Activated CD4-positive, alpha-beta T cell treated with anti-CD3 and anti-CD28 coated beads, Interleukin-2, amount 10 ng/mL, durations not matched to agents 24 days and 14 days (primary cell): Measurements from ENCODE around the gene OGFOD2. TPM values are rescaled to one million over a fixed set of nuclear protein-coding genes. Genes with fewer than 3 reads are reported as not detected.
"Not testable (repeated sequence)": the region's sequence is repeated elsewhere in the genome, so short reads cannot be mapped to it uniquely, and the experiment has no call there.

Experiments
- DNase-seq: peaks from one replicate; pipeline ENCODE4 v3.0.0; 2022
- H3K27ac Mint-ChIP-seq: one replicate; pipeline ENCODE4 v1.8.0; 2022; ENCODE audit warnings: mild to moderate bottlenecking, mixed read lengths
- H3K27me3 Mint-ChIP-seq: one replicate; pipeline ENCODE4 v1.8.0; 2022; ENCODE audit warnings: mixed read lengths
- H3K36me3 Mint-ChIP-seq: one replicate; pipeline ENCODE4 v1.8.0; 2022; ENCODE audit warnings: low read depth, mild to moderate bottlenecking, mixed read lengths
- H3K4me1 Mint-ChIP-seq: one replicate; pipeline ENCODE4 v1.8.0; 2021; ENCODE audit warnings: mixed read lengths
- H3K4me3 Mint-ChIP-seq: one replicate; pipeline ENCODE4 v1.8.0; 2022; ENCODE audit warnings: mild to moderate bottlenecking, moderate library complexity, mixed read lengths
- H3K9me3 Mint-ChIP-seq: one replicate; pipeline ENCODE4 v1.8.0; 2021; ENCODE audit warnings: mixed read lengths
- intact Hi-C: fragments of 100-400 bp; cut with micrococcal nuclease; formaldehyde crosslinking; loops from one replicate; pipeline ENCODE4 v1.15.1; 2023
- total RNA-seq: library from RNA; stranded (reverse); gene quantifications from 2 replicates; pipeline ENCODE4 v1.2.3, GENCODE V29; 2022

OGFOD2 gene
- total RNA-seq, 1 donor from 2014 or later: 22.7 TPM

GRCh38 chr12:123001464-123001863, 26.4 kb downstream of the OGFOD2 start:
- Mint-ChIP-seq H3K36me3 (no peaks in the 10 kb centered on the region), H3K9me3 (no peaks in the 10 kb centered on the region), H3K27ac (no peak overlapping the region), H3K4me3 (no peak overlapping the region), H3K27me3 (no peaks in the 10 kb centered on the region), H3K4me1 (no peaks in the 10 kb centered on the region)
- intact Hi-C loops: no loop called here
- DNase-seq: no peak

GRCh38 chr12:123003257-123003656, 28.2 kb downstream of the OGFOD2 start:
- Mint-ChIP-seq H3K4me3 (no peak overlapping the region), H3K36me3 (peaks cover 1% of the 10 kb centered on the region), H3K4me1 (no peaks in the 10 kb centered on the region), H3K9me3 (no peaks in the 10 kb centered on the region), H3K27ac (no peak overlapping the region), H3K27me3 (no peaks in the 10 kb centered on the region)
- intact Hi-C loops: no loop called here
- no peak for DNase-seq

GRCh38 chr12:123004287-123004686, 29.2 kb downstream of the OGFOD2 start:
- intact Hi-C loops: no loop called here
- Mint-ChIP-seq H3K27ac (no peak overlapping the region), H3K27me3 (no peaks in the 10 kb centered on the region), H3K36me3 (peaks cover 1% of the 10 kb centered on the region), H3K9me3 (no peaks in the 10 kb centered on the region), H3K4me1 (no peaks in the 10 kb centered on the region), H3K4me3 (no peak overlapping the region)
- DNase-seq: no peak

GRCh38 chr12:123005081-123005626, 30.1 kb downstream of the OGFOD2 start:
- no peaks in the 10 kb centered on the region for H3K27me3 Mint-ChIP-seq
- H3K36me3 Mint-ChIP-seq: peaks cover 1% of the 10 kb centered on the region
- no peak overlapping the region for H3K4me3 Mint-ChIP-seq
- no peak for DNase-seq
- H3K27ac Mint-ChIP-seq: no peak overlapping the region
- no peaks in the 10 kb centered on the region for H3K9me3 Mint-ChIP-seq
- intact Hi-C loops: no loop called here
- H3K4me1 Mint-ChIP-seq: no peaks in the 10 kb centered on the region

- intact Hi-C loops: no loop called here
- no peaks in the 10 kb centered on the region for H3K4me1 Mint-ChIP-seq
- no peak overlapping the region for H3K27ac Mint-ChIP-seq
- peaks cover 4% of the 10 kb centered on the region for H3K36me3 Mint-ChIP-seq
- no peaks in the 10 kb centered on the region for H3K27me3 Mint-ChIP-seq
- H3K9me3 Mint-ChIP-seq: no peaks in the 10 kb centered on the region
- no peak for DNase-seq
- no peak overlapping the region for H3K4me3 Mint-ChIP-seq
Measured at GRCh38 chr12:123006977-123007376, 31.9 kb downstream of the OGFOD2 start.

GRCh38 chr12:123010110-123010509, 35.1 kb downstream of the OGFOD2 start:
- Mint-ChIP-seq H3K27me3 (no peaks in the 10 kb centered on the region), H3K9me3 (no peaks in the 10 kb centered on the region), H3K4me1 (no peaks in the 10 kb centered on the region), H3K36me3 (peaks cover 4% of the 10 kb centered on the region), H3K27ac (no peak overlapping the region), H3K4me3 (no peak overlapping the region)
- intact Hi-C loops: no loop called here
- no peak for DNase-seq

- H3K4me3 Mint-ChIP-seq: no peak overlapping the region
- H3K27me3 Mint-ChIP-seq: no peaks in the 10 kb centered on the region
- peaks cover 4% of the 10 kb centered on the region for H3K36me3 Mint-ChIP-seq
- H3K4me1 Mint-ChIP-seq: no peaks in the 10 kb centered on the region
- DNase-seq: no peak
- H3K27ac Mint-ChIP-seq: no peak overlapping the region
- no peaks in the 10 kb centered on the region for H3K9me3 Mint-ChIP-seq
- intact Hi-C loops: no loop called here
Measured at GRCh38 chr12:123010681-123011080, 35.6 kb downstream of the OGFOD2 start.

- Mint-ChIP-seq H3K27ac (no peak overlapping the region), H3K27me3 (no peaks in the 10 kb centered on the region), H3K4me3 (no peak overlapping the region), H3K9me3 (no peaks in the 10 kb centered on the region), H3K4me1 (no peaks in the 10 kb centered on the region), H3K36me3 (peaks cover 6% of the 10 kb centered on the region)
- no peak for DNase-seq
- intact Hi-C loops: no loop called here
Measured at GRCh38 chr12:123011701-123012100, 36.7 kb downstream of the OGFOD2 start.

- DNase-seq: no peak
- Mint-ChIP-seq H3K27ac (no peak overlapping the region), H3K36me3 (peaks cover 5% of the 10 kb centered on the region), H3K4me3 (no peak overlapping the region), H3K9me3 (no peaks in the 10 kb centered on the region), H3K27me3 (no peaks in the 10 kb centered on the region), H3K4me1 (peaks cover 1% of the 10 kb centered on the region)
- intact Hi-C loops: no loop called here
Measured at GRCh38 chr12:123013185-123014095, 38.4 kb downstream of the OGFOD2 start.

- H3K36me3 Mint-ChIP-seq, H3K9me3 Mint-ChIP-seq, DNase-seq, H3K27ac Mint-ChIP-seq, H3K27me3 Mint-ChIP-seq, H3K4me3 Mint-ChIP-seq, H3K4me1 Mint-ChIP-seq, intact Hi-C loops: not testable (repeated sequence)
Measured at GRCh38 chr12:123014473-123014872, 39.4 kb downstream of the OGFOD2 start.

- no peak for DNase-seq
- Mint-ChIP-seq H3K9me3 (no peaks in the 10 kb centered on the region), H3K27ac (no peak overlapping the region), H3K4me3 (no peak overlapping the region), H3K4me1 (peaks cover 5% of the 10 kb centered on the region), H3K36me3 (peaks cover 2% of the 10 kb centered on the region), H3K27me3 (no peaks in the 10 kb centered on the region)
- intact Hi-C loops: no loop called here
Measured at GRCh38 chr12:123017753-123018152, 42.7 kb downstream of the OGFOD2 start.

GRCh38 chr12:123019841-123020138, 44.7 kb downstream of the OGFOD2 start:
- Mint-ChIP-seq H3K27me3 (no peaks in the 10 kb centered on the region), H3K27ac (no peak overlapping the region), H3K4me1 (peaks cover 10% of the 10 kb centered on the region), H3K4me3 (no peak overlapping the region), H3K36me3 (peaks cover 2% of the 10 kb centered on the region), H3K9me3 (no peaks in the 10 kb centered on the region)
- intact Hi-C loops: no loop called here
- no peak for DNase-seq

- no peak overlapping the region for H3K4me3 Mint-ChIP-seq
- H3K36me3 Mint-ChIP-seq: no peaks in the 10 kb centered on the region
- DNase-seq: no peak
- H3K4me1 Mint-ChIP-seq: peaks cover 13% of the 10 kb centered on the region
- H3K9me3 Mint-ChIP-seq: no peaks in the 10 kb centered on the region
- no peak overlapping the region for H3K27ac Mint-ChIP-seq
- H3K27me3 Mint-ChIP-seq: no peaks in the 10 kb centered on the region
- intact Hi-C loops: no loop called here
Measured at GRCh38 chr12:123021688-123022604, 46.9 kb downstream of the OGFOD2 start.

GRCh38 chr12:123022846-123023245, 47.8 kb downstream of the OGFOD2 start:
- Mint-ChIP-seq H3K9me3 (no peaks in the 10 kb centered on the region), H3K27me3 (no peaks in the 10 kb centered on the region), H3K4me1 (peaks cover 13% of the 10 kb centered on the region), H3K36me3 (peaks cover under 1% of the 10 kb centered on the region), H3K4me3 (no peak overlapping the region), H3K27ac (no peak overlapping the region)
- DNase-seq: no peak
- intact Hi-C loops: no loop called here
